Hindlimb muscle (tissue), 1 donor: ENCODE results near the gene NPIPB6. TPM values are rescaled to one million over a fixed set of nuclear protein-coding genes. Genes with fewer than 3 reads are reported as not detected.
A peak's percentile ranks its signal among the peaks of the same experiment; 100 is the strongest.

Experiments
- DNase-seq: peaks from one replicate; pipeline ENCODE4 v3.0.0-alpha.2; 2013
- polyA plus RNA-seq: library from polyadenylated mRNA; unstranded; fragments of 120-200 nt; gene quantifications from one replicate; pipeline ENCODE4 v1.2.1, GENCODE V29; 2013; ENCODE audit not compliant: insufficient read length

Gene NPIPB6
- polyA plus RNA-seq, 1 donor, result 1.4 TPM

DNA sequence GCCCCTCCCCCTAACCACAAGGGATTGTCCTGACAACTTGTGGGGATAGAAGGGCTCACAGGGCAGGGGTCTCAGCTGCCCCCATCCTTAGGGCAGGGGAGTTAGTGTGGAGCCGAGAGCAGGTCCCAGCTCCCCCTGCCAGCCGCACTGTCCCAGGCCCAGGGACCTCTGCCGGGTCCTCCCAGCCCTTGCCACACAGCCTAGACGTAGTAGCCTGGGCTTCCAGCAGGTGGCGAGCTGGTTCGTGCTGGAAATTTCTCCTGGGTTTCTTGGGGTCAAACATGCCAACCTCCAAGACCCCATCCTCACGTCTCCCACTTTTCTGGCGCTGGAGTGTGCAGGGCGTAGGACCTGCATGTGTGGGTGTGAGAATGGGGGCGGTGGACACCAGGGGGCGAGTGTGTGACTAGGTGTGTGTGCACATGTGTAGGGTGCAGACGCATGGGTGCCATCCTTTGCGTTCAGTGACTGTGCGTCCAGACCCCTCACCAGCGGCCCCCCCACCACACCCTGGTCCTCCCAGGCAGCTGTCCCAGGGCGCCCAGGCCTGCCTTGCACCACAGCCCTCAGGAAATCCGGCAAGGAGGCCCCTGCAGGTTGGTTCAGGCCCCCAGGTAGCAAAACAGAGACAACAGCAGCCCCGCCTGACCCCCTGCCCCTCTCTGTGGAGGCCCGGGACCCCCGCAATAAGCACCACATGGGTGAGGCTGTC is 41.5 kb downstream of the NPIPB6 start:
- no peak for DNase-seq

DNA sequence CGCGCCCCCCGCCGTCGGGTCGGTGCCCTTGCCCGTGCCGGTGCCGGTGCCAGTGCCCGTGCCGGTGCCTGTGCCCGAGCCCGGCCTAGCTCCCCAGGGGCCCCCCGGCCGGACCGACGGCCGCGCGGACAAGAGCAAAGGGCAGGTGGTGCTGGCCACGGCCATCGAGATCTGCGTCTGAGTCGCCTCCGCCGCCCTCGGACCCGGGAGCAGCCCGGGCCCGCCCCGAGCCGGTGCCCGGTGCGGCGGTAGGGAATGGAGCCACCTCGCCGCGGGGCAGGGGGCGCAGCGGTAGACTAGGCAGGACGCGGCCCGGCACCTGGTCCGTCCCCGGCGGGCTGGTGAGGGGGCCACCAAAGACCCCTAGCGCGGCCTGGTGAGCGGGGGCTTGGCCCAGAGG is 42.6 kb downstream of the NPIPB6 start:
- no peak for DNase-seq

DNA sequence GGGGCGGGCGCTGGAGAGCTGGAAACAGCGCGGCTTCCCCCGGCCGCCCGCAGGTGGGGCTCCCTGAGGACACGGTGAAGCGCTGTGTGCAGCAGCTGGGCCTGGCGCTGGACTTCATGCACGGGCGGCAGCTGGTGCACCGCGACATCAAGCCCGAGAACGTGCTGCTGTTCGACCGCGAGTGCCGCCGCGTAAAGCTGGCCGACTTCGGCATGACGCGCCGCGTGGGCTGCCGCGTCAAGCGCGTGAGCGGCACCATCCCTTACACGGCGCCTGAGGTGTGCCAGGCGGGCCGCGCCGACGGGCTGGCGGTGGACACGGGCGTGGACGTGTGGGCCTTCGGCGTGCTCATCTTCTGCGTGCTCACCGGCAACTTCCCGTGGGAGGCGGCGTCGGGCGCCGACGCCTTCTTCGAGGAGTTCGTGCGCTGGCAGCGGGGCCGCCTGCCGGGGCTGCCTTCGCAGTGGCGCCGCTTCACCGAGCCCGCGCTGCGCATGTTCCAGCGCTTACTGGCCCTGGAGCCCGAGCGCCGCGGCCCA is 43.2 kb downstream of the NPIPB6 start:
- DNase-seq, result no peak

DNA sequence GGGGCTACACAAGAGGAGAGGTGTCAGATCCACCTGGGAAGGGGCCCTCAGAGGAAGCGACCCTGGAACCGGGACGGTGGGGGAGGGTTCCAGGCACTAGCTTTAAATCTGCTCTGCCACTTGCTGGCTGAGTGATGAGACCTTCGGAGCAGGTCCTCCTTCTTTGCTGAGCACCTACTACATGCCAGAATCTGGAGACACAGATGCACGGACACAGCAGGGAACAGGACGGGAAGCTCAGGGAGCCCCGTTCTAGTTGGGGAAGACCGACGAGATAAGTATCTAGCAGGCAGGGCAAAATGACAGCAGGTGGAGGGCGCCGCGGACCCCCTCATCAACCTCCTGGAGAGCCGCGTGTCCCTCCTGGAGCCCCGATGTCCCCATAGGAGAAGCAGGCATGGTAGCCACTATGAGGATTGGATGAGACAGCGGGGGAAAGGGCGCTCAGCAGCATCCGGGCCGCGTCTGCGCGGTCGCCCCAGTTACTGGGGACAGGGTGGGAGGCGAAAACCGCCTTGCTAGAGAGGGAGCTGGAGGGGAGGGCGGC is 43.8 kb downstream of the NPIPB6 start:
- no peak for DNase-seq

DNA sequence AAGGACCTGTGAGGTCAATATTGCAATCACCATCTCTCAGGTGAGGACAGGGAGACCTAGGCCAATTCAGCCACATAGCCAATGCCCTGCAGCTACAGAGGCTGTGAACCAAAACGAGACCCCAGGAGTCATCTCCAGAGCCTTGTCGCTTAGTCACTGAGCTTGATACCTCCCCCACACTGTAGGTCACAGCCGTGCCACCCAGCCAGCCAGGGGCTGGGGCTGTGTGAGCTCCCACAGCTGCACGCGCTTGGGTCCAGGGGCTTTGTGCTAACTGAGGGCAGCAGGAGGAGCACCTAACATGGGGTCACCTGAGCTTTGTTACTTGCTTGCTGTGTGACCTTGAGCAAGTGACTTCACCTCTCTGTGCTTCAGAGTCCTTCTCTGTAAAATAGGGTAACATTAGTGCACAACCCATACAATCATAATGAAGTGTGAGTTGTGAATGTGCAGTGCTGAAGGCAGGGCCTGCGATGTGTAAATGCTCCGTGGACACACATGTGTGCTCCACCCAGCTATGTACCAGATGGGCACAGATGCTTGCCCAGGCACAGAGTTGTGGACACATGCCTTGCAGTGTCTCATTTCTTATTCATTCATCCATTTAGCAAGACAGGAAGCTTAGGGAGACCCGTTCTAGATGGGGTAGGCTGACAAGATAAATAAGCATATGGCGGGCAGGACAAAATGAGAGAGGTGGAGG is 45.1 kb downstream of the NPIPB6 start:
- DNase-seq, result no peak

DNA sequence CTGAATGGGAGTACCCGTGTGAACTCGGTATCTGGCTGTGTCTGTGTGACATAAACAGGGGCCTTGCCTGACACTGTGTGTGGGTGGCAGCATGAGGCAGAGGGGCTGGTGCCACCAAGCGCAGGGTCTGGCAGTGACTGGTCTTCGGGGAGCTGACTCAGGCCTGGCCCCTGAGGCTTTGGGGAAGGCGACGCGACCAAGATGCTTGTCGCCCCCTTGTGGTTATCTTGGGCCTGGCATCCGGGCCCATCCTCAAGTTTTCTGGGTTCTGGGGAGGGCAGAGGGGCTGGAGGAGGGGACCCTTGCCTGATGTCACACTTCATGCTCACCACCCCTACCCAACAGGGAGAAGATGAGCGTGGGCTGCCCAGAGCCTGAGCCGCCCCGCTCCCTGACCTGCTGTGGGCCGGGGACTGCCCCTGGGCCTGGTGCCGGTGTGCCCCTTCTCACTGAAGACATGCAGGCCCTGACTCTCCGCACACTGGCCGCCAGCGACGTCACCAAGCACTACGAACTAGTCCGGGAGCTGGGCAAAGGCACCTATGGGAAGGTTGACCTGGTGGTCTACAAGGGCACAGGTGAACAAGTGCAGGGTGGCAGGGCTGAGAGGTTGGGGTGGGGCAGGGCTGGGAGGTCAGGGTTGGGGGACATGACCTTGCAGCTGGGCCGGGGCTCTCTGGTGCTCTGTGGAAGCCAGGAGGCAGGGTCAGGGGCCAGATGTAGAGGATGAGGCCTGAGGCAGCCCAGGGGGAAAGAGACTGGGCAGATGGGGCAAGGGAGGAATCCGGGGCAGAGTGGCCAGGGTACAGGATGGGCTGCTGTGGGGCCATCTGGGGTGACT is 46.0 kb downstream of the NPIPB6 start:
- DNase-seq, result peak; percentile 43

DNA sequence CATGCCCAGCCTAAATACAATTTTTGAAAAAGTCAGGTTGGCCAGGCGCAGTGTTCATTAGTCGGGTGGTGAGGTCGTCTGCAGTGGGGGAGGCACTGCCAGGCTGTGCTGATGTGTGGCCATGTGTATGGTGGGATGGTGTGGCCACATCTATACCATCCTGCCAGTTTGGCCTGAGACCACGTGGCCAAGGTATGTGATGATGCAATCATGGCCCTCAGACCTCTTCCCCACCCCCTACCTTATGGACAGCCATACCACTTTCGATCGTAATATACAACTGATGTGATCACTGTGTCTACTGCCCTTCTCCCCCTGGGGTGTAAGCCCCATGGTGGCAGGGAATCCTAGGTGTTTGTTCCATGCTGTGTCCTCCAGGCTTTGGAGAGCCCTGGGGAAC is 47.3 kb downstream of the NPIPB6 start:
- no peak for DNase-seq

DNA sequence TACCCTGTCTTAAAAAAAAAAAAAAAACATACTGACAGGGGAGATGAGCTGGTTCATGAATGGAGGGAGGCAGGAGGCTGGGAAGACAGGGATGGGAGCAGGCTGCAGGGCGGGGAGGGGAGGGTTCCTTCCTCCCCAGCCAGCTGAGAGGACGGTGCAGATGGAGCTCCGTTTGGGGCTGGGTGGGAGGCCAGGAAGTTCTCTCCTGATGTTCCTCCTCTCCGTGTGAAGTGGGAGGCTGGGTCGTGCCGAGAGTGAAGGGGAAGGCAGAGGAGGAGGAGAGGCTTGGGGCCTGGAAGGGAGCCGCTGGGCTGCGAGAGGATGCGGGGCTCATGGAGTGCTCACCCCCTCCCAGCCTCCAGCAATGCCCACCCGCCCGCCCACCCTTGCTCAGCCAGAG is 49.7 kb downstream of the NPIPB6 start:
- DNase-seq, result no peak

DNA sequence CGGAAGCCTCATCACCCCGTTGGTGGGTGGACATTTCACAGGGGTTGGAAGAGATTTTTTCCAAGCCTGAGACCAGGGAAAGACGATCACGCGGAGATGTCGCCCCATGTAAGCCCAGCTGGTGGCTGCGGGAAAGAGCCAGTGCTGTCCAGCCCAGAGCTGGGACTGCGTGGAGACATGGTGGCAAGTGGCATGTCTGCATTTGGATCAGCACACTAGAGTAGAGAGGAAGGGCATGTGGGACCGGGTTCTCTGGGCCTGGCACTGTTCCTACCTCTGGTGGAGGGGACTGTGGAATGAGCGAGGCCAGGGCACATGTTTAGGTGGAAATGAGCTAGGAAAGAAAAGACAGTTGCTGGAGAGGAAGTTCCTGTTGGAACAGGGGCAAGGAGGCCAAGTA is 51.0 kb downstream of the NPIPB6 start:
- no peak for DNase-seq

DNA sequence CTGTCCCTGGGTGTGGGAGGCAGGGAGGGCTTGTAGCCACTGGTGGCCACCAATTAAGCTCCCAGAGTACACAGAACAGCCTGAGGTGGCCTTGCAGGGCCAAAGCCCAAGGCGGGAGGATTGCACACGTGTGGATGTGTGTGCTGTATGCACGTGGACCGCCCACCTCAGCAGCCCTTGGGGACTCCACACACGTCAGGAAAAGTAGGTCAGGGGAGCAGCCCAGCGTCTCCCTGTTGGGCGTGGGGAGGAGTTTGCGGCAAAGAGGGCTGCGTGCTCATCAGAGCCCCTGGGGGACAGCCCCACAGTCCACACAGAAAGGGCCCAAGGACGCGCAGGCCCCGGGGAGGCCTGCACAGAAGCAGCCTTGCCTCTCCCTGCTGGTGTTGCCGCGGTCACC is 51.4 kb downstream of the NPIPB6 start:
- no peak for DNase-seq

DNA sequence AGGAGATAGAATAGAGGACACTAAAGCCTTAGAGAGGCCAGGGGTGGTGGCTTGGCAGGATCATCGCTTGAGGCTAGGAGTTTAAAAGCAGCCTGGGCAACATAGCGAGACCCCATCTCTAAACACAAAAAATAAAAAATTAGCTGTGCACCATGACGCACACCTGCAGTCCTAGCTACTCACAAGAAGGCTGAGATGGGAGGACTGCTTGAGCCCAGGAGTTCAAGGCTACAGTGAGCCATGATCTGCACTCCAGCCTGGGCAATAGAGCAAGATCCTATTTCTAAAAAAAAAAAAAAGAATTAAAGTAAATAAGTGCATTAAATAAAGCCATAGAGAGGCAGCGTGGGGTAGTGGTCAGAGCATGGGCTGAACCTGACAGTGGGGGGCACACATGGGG is 51.9 kb downstream of the NPIPB6 start:
- DNase-seq, result no peak

DNA sequence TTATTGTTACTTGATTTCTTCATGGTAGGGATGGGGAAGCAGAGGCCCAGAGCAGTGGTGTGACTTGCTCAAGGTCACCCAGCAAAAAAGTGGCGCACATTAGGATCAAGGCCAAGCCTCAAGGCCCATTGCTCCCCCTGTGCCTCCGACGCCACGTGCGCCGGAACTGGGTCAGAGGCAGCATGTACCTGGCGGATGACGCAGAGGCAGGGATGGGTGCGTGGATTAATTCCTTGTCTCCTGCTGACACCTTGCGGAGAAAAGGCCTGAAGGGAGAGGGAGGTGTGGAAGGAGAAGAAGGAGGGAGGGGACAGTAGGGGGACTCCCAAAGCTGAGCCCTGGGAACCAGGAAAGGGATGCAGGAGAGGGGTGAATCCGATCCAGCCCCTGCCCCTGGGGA is 52.5 kb downstream of the NPIPB6 start:
- no peak for DNase-seq

DNA sequence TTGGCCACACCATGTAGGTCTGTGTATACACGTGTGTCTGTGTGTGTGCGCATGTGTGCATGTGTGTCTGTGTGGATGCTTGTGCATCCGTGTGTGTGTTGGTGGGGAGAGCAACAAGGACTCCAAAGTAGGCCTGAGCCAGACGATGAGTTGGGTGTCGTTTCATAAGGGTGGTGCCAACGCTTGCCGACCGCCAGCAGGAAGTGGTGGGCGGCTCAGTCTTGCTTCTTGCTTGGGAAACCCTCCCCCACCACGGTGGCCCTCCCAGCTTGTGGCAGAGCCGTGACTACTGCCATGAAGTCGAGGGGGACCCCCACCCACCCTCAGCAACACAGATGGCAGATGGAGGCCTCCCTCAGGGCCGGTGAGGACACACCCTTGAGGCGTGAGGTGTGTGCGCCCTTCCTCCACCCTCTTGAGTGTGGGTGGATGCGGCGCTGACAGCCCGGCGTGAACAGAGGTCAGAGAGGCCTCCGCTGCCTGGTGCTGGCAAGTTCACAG is 53.4 kb downstream of the NPIPB6 start:
- no peak for DNase-seq

DNA sequence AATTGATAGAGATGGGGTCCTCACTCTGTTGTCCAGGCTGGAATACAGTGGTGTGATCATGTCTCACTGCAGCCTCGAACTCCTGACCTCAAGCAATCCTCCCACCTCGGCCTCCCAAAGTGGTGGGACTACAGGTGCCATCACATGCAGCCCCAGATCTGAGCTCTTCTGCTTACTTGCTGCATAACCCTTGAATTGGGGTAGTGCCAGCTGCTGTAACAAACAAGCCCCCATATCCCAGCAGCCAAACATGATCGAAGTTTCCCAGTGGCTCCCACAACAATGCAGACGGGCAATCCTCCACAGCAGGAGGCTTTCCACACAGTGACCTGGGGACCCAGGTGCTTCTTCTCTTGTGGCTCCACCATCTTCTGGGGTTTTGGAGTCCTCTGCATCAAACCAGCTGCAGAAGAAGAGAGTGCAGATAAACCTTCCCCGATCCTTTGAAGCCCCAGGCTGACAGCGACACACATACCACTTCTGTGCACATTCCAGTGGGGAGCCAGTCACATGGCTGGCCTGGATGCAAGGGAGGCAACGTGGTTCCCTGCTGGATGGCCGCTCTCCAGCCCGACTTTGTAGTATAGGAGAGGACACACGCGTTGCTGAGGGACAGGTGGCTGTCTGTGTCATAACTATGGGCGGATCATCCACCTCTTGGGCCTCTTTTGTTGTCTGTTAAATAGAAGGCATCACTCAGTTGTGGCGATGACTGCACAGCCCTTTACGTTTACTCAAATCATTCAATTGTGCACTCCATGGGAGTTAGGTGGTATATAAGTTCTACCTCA is 54.3 kb downstream of the NPIPB6 start:
- no peak for DNase-seq

DNA sequence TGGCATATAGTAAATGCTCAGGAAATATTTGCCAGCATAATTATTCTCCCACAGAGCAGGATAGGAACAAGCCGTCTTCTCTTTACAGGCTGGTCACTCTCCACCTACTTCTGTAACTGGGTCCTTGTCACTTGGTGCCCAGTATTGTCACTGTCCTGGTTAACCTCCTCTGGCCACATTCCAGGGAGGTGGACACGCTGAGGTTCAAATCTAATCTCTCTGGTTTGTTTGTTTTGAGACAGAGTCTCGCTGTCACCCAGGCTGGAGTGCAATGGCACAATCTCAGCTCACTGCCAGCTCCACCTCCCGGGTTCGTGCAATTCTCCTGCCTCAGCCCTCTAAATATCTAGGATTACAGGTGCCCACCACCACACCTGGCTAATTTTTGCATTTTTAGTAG is 55.4 kb downstream of the NPIPB6 start:
- DNase-seq, result no peak

DNA sequence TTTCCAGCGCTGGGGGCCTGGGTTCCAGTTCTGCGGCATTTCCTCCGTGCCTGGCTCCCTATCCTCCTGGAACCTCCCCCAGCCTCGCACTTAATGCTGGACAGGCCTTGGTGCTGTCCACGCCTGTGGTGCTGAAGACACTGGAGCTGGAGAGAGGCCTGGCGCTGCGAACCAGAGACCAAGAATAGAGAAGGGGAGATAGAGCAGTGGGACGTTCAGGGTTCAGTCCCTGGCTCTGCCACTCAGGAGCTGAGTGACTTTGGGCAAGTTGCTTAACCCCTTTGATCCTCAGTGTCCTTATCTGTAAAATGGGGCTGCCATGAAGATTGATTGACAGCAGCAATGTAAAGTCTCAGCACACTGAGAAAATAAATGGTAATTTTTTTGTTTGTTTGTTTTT is 59.1 kb downstream of the NPIPB6 start:
- DNase-seq, result peak; percentile 50

DNA sequence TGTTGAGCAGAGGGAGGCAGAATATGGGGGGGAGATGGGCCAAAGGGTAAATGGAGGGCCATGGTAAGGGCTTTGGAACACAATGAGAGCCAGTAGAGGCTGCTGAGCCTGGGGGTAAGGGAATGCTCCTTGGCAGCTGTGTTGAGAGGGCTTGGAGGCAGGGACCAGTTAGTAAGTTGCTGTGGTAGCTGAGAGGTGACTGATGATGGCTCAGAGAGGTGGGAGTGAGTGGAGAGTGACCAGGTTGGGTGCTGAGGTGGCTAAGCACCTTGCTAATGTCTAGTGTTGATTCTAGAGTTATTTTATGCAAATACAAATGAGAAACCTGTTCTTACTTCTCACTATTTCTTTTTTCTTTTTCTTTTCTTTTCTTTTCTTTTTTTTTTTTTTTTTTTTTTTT is 60.2 kb downstream of the NPIPB6 start:
- no peak for DNase-seq

DNA sequence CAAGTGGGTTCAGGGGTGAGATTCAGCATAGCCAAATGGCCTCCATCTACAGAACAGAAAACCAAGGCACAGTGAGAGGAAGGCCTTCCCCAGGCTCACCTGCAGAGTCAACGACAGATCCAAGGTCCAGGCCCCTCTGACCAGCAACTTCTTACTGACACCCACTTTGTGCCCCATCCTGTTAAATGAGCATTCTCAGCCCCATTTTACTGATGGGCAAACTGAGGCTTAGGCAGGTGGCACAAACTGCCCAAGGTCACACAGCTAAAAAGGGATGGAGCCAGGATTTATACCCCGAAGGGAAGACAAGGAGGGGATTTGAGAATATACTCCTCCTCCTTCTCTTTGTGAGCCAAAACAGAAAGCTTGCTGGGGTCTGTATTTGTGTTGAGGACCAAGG is 61.7 kb downstream of the NPIPB6 start:
- DNase-seq, result no peak

DNA sequence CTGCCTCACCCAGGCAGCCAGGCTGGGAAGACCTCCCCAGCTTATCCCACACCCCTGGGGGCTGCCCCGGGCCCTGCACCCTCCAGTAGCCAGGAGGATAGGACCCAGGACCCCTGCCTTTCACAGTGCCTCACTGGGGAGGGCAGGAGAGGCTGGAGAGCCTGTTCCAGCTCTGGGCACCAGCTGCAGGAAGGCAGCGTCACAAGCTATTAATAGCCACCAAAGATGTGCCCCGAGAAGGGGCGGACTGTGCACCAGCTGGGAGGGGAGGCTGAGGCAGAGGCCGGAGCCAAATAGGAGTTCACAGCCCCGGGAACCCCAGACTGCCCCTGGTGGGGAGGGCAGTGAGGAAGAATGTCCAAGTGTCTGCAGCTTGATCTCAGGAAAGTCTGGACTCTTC is 62.2 kb downstream of the NPIPB6 start:
- no peak for DNase-seq

DNA sequence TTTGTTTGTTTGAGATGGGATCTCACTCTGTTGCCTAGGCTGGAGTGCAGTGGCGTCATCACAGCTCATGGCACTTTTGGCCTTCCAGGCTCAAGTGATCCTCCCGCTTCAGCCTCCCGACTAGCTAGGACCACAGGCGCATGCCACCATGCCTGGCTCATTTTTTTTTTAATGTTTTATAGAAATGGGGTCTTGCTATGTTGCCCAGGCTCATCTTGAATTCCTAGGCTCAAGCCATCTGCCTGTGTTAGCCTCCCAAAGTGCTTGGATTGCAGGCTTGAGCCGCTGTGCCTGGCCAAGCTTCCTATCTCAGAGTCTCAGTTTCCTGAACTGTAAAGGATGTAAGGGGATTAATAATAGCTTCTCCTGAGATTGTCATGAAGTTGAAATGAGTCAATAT is 63.0 kb downstream of the NPIPB6 start:
- no peak for DNase-seq

DNA sequence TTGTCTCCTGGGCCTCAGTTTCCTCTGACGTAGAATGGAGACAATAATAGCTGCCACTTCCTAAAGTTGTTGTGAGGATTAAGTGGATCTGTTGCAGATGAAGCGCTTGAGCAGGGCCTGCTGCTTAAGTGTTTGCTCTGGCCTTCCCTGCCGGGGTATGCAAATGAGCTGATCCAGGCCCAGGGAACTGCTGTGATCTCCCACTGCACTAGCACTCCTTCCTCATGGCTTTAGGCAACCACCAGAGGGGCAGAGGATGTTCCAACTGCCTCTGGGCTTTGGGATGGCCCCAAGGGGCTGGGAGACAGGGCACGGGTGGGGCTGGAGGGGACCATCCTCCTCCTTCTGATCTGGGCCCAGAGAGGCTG is 64.8 kb downstream of the NPIPB6 start:
- DNase-seq, result no peak
